GM18498 (cell line): ENCODE data around the gene TMC3.

Source experiments
- ATAC-seq: cut with Tn5 transposase; IDR thresholded peaks from one replicate; pipeline ENCODE4 v1.9.1; 2021; ENCODE audit warnings: mild to moderate bottlenecking, moderate library complexity; ENCODE audit not compliant: unreplicated experiment

TMC3 gene

GRCh38 chr15:81282606-81282895, 91.5 kb downstream of the TMC3 start:
- ATAC-seq = no peak

DNA sequence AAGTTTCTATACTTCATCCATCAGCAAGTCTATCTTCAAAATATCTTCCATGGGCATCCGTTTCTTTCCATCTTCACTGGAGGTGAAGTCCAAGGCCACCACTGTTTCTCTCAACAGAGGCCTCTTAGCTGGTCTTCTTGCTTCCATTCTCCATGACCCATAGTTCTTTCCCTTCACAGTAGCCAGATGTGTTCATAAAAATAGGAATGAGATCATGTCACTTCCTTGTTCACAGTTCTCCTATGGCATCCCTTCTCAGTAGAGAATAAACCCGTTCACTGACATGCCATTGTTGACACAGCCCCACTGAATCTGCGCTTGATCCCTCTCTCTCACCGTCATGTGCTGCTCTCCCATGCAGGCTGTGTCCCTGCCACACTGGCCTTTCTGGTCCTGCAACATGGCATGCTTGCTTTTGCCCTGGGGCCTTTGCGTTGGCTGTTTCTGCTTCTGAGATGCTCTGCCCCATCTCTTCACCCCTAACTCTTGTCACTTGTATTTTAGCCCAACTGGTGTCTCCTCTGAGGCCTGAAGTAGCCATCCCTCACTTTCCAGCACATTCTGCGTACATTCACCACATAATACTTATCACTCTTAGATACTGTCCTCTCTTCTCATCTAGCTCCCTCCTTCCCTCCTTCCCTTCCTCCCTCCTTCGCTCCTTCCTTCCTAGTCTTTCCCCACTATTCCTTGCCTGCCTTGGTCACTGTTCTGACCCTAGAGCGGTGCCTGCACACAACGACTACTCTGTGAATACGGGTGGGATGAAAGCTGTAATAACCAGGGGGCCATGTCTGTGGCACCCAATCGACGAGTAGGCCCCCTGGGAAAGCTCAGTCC, 92.0 kb downstream of the TMC3 start:
- no peak for ATAC-seq

DNA sequence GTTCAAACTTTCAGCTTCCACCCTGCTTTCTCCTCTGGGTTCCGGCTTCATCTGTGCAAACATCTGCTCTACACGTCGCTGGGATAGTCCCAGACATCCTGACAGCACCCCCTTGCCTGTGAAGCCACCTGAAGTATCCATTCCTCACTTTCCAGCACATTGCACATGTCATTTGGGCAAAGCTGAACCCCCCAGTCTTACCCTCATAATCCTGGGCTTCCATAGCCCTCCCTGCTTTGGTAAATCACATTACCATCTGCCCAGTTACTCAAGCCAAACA, 92.6 kb downstream of the TMC3 start:
- no peak for ATAC-seq
